ENCODE results near the gene XPO4.

The XPO4 gene

GRCh38 chr13:20728579-20729311 lies 173.8 kb downstream of the XPO4 start:
- DNase-seq (ENCODE audit: low spot score) = no peak

GRCh38 chr13:20727856-20728255 lies 174.7 kb downstream of the XPO4 start:
- DNase-seq (ENCODE audit: low spot score) = no peak
